ENCODE measurements around the gene DUSP1. TPM values are rescaled to one million over a fixed set of nuclear protein-coding genes. Genes with fewer than 3 reads are reported as not detected.

DUSP1 gene
- polyA plus RNA-seq, 1 donor (not counting 4 experiments of a cell fraction or from before 2014, with no cell fraction given): 174 TPM

DNA sequence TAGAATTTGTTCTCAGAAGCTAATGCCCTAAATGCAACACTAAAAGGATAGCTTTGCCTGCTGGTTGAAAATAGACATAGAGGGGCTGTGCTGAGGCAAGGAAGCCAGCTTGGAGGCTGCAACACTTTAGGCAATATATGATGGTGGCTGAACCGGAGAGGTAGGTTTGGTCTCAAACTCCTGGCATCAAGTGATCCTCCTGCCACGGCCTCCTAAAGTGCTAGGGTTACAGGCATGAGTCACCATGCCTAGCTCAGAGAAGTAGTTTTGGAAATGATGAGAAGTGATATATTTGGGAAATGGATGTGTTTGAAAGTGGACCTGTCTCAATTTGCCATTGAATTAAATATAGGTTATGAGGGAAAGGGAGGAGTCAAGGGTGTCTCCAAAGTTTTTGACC, 10.0 kb downstream of the DUSP1 start:
- Histone ChIP-seq H3K27ac (ENCODE audit: control insufficient read depth, insufficient read depth, low read length) (no peak overlapping the region), H3K9me3 (ENCODE audit: control insufficient read depth, low read depth, low read length) (peaks cover 2% of the 10 kb centered on the region), H3K36me3 (ENCODE audit: control insufficient read depth in 2 of 2, extremely low read depth in 1 of 2, insufficient read depth in 2 of 2, low read length in 2 of 2) (no peaks in the 10 kb centered on the region), H3K4me3 (ENCODE audit: control insufficient read depth in 2 of 3, extremely low read depth in 1 of 3, insufficient read depth in 2 of 3, low read depth in 1 of 3, low read length in 3 of 3) (no peak overlapping the region), H3K79me2 (ENCODE audit: control insufficient read depth, insufficient read depth, low read length) (no peaks in the 10 kb centered on the region), H3K4me1 (ENCODE audit: control insufficient read depth, extremely low read depth, insufficient read depth, low read length) (peaks cover 11% of the 10 kb centered on the region), H3K4me2 (ENCODE audit: control insufficient read depth, extremely low read depth, insufficient read depth, low read depth, low read length) (no peak overlapping the region), H4K20me1 (ENCODE audit: control insufficient read depth, extremely low read depth, insufficient read depth, low read length) (no peaks in the 10 kb centered on the region), H2AFZ (ENCODE audit: control insufficient read depth, low read length) (no peak overlapping the region), H3K9me1 (ENCODE audit: control insufficient read depth, extremely low read depth, insufficient read depth, low read length) (no peaks in the 10 kb centered on the region), H3K9ac (ENCODE audit: control insufficient read depth, extremely low read depth, insufficient read depth, low read length) (no peak overlapping the region), H3K27me3 (ENCODE audit: control insufficient read depth, extremely low read depth, insufficient read depth, low read length) (no peaks in the 10 kb centered on the region)
- FAIRE-seq (no peak), DNase-seq (ENCODE audit: low read depth, low spot score) (no peak)
- dilution Hi-C loops (cut with MboI; ENCODE audit: extremely low pct_ligation_motif_present, low sequenced_read_pairs): no loop called here
- no peak for TF ChIP-seq EZH2 (IDR thresholded peaks at IDR 0.05; ENCODE audit: low read length)
- TF ChIP-seq CTCF (optimal IDR thresholded peaks at IDR 0.05 in 1 of 3, IDR thresholded peaks at IDR 0.05 in 1 of 3, conservative IDR thresholded peaks at IDR 0.05 in 1 of 3; ENCODE audit: extremely low read depth in 1 of 3, insufficient read depth in 2 of 3, low read length in 3 of 3): no peak

DNA sequence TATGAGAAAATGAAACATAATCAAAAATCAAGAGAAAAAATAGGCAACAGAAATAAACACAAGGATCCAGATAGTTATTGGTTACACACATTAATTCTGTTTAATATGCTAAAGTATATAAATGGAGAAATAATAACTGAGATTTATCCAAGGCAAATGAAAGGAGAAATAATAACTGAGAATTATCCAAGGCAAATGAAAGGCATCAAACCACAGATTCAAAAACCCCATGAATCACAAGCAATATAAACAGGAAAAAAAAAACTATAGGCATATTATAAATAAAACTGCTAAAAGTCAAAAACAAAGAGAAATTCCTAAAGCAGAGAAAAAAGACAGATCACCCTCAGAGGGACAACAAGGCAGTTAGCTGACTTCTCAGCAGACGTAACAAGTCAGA, 10.9 kb downstream of the DUSP1 start:
- no peaks in the 10 kb centered on the region for H4K20me1 ChIP-seq (ENCODE audit: control insufficient read depth, extremely low read depth, insufficient read depth, low read length)
- no peak for DNase-seq (ENCODE audit: low read depth, low spot score)
- H3K27ac ChIP-seq (ENCODE audit: control insufficient read depth, insufficient read depth, low read length): no peak overlapping the region
- no peak overlapping the region for H3K4me2 ChIP-seq (ENCODE audit: control insufficient read depth, extremely low read depth, insufficient read depth, low read depth, low read length)
- TF ChIP-seq EZH2 (IDR thresholded peaks at IDR 0.05; ENCODE audit: low read length): no peak
- no peak for TF ChIP-seq CTCF (optimal IDR thresholded peaks at IDR 0.05 in 1 of 3, IDR thresholded peaks at IDR 0.05 in 1 of 3, conservative IDR thresholded peaks at IDR 0.05 in 1 of 3; ENCODE audit: extremely low read depth in 1 of 3, insufficient read depth in 2 of 3, low read length in 3 of 3)
- H3K9me3 ChIP-seq (ENCODE audit: control insufficient read depth, low read depth, low read length): peaks cover 2% of the 10 kb centered on the region
- no peak overlapping the region for H3K4me3 ChIP-seq (ENCODE audit: control insufficient read depth in 2 of 3, extremely low read depth in 1 of 3, insufficient read depth in 2 of 3, low read depth in 1 of 3, low read length in 3 of 3)
- FAIRE-seq: no peak
- no peak overlapping the region for H3K9ac ChIP-seq (ENCODE audit: control insufficient read depth, extremely low read depth, insufficient read depth, low read length)
- H3K27me3 ChIP-seq (ENCODE audit: control insufficient read depth, extremely low read depth, insufficient read depth, low read length): no peaks in the 10 kb centered on the region
- H3K79me2 ChIP-seq (ENCODE audit: control insufficient read depth, insufficient read depth, low read length): no peaks in the 10 kb centered on the region
- H3K4me1 ChIP-seq (ENCODE audit: control insufficient read depth, extremely low read depth, insufficient read depth, low read length): peaks cover 7% of the 10 kb centered on the region
- dilution Hi-C loops (cut with MboI; ENCODE audit: extremely low pct_ligation_motif_present, low sequenced_read_pairs): no loop called here
- no peak overlapping the region for H2AFZ ChIP-seq (ENCODE audit: control insufficient read depth, low read length)
- no peaks in the 10 kb centered on the region for H3K9me1 ChIP-seq (ENCODE audit: control insufficient read depth, extremely low read depth, insufficient read depth, low read length)
- no peaks in the 10 kb centered on the region for H3K36me3 ChIP-seq (ENCODE audit: control insufficient read depth in 2 of 2, extremely low read depth in 1 of 2, insufficient read depth in 2 of 2, low read length in 2 of 2)
